ENCODE data around the gene RNF183.

Gene RNF183, protein sequence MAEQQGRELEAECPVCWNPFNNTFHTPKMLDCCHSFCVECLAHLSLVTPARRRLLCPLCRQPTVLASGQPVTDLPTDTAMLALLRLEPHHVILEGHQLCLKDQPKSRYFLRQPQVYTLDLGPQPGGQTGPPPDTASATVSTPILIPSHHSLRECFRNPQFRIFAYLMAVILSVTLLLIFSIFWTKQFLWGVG

GRCh38 chr9:113302792-113303418 is at the start of gene RNF183:
TSS of gene RNF183 (minus strand) at chr9:113303376. CDS start at chr9:113298184, 5,192 bp downstream.
- no peak for DNase-seq (ENCODE audit: low spot score)

DNA sequence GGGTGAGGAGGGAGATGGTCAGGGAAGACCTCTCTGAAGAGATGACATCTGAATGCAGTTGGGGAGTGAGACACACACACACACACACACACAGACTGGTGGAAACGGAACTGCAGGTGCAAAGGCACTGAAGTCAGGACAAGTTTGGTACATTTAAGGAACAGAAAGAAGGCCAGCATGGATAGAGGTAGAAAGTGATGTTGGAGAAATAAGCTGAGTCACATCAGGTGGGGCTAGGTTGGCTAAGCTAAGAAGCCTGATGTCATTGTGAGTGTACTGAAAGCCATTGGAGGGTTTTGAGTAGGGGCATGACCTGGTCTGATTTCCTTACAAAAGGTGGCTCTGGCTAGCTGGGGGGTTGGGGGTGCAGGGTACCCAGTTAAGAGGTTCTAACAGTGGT is 49.2 kb upstream of the RNF183 start:
- no peak for DNase-seq (ENCODE audit: low spot score)

DNA sequence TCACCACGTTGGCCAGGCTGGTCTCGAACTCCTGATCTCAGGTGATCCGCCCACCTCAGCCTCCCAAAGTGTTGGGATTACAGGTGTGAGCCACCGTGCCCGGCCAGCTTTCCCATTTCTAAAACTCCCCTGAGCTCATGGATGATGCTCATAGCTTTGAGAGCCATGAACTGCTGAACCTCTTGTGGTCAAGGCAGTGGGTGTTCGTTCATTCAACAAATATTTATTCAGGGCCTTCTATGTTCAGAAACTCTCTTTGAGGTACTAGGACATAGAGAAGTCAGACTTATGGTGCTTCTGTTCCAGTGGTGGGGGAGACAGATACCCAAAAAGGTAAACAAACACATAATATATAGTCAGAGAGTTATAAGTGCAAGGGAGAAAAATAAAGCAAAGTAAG is 48.8 kb upstream of the RNF183 start:
- no peak for DNase-seq (ENCODE audit: low spot score)

DNA sequence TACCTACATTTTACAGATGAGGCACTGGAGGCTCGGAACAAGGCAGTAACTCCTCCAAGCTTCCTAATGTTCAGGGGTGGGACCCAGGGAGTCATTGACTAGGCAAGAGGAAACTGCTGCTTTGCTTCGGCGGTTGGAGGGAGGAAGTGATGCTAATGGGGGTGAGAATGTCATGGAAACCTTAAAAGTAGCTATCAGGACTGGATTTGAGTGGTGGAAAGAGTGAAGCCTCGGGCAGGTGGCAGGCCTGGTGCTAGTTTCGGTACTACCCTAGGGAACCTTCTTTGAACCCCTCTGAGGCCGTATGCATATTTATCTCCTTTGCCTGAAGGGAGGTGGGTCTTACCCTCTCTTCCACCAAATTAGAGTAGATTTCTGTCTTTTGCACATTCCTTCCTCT is 47.8 kb upstream of the RNF183 start:
- no peak for DNase-seq (ENCODE audit: low spot score)

GRCh38 chr9:113350107-113350661 is 47.0 kb upstream of the RNF183 start:
- DNase-seq (ENCODE audit: low spot score): no peak

DNA sequence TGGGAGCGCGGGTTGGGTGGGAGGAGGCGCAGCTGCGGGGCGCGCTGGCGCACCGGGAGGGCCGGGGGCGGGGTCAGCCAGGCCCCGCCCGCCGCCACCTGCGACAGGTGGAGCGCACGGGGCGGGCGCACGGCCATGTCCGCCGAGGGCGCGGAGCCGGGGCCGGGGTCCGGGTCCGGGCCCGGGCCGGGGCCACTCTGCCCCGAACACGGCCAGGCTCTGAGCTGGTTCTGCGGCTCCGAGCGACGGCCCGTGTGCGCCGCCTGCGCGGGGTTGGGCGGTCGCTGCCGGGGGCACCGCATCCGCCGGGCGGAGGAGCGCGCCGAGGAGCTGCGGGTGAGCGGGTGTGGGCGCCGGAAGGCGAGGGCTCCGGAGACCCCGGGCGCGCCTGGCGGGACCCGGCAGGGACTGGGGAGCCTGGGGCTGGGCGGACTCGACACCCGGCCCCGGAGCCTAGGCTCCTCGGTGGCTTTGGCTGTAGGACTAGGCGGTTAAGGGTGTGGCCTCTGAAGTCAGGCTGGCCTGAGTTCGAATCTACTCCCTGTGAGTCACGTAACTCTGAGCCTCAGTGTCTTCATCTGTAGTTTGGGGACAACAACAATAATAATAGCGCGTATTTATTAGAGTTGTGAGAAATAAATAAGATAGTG is 46.4 kb upstream of the RNF183 start, which contains the start of gene BSPRY:
Gene BSPRY, plus strand, starts transcription at position 97 of the 650 bp plus-strand sequence. Its CDS starts 39 bp downstream, at position 136.
- no peak for DNase-seq (ENCODE audit: low spot score)

GRCh38 chr9:113349066-113349444 is 45.9 kb upstream of the RNF183 start:
- DNase-seq (ENCODE audit: low spot score): no peak

GRCh38 chr9:113348437-113348836 is 45.3 kb upstream of the RNF183 start:
- DNase-seq (ENCODE audit: low spot score): no peak

GRCh38 chr9:113345671-113346070 is 42.5 kb upstream of the RNF183 start:
- DNase-seq (ENCODE audit: low spot score): no peak

DNA sequence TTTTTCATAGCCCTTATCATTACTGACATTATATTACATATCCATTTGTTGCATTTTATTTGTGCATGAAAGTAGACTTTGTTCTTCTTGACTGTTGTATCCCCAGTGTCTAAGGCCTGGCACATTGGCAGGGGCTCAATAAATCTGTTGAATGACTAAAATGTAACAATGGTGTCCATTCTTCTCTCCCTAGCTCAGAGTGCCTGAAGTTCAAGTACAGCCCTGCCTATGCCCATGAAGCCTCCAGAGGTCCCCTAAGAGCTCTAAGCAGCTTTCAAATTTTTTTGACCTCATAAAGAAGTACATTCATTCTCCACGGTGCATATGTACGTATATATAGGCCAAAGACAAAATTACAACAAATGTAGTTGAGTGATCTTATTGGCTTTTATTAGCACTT is 42.0 kb upstream of the RNF183 start:
- DNase-seq (ENCODE audit: low spot score): peak; percentile 79

GRCh38 chr9:113343732-113344231 is 40.6 kb upstream of the RNF183 start:
- peak; percentile 95 for DNase-seq (ENCODE audit: low spot score)

GRCh38 chr9:113341712-113342410 is 38.7 kb upstream of the RNF183 start:
- no peak for DNase-seq (ENCODE audit: low spot score)

DNA sequence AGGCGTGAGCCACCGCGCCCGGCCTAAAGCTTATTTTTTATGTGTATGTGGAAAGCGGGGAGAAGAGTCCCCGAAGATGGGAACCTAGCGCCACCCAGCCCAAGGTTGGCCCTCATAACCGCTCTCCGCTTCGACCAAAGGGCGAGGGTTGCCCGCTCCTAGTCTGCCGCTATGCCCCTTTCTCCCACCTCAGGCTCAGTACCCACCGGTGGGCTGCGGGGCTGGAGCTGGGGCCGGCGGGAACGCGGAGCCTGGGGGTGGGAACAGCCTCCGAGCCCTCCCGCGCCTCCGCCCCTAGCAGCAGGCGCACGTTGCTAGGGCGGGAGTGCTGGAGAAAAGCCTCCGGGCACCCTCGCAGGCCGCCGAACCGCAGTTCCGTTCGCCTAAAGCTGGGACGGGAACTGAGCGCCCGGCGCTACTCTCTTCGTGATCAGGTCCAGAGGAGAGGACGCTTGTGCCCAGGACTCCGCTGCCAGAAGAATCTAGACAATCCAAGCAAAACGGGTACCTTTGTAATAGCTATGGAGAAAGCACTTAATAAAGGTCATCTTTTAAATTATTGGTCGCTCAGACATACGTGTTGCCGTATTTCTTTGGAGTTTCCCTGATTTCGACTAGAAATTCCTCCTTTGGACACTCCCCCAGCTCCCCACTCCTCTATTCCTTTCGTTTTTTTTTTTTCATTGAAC is 37.0 kb upstream of the RNF183 start, which contains the start of gene WDR31:
Gene WDR31, minus strand, starts transcription at position 265 of the 689 bp plus-strand sequence. CDS start 8,253 bp downstream, outside the sequence.
- DNase-seq (ENCODE audit: low spot score): peak; percentile 83

- DNase-seq (ENCODE audit: low spot score): no peak
Measured at GRCh38 chr9:113337714-113338113, 34.5 kb upstream of the RNF183 start.

DNA sequence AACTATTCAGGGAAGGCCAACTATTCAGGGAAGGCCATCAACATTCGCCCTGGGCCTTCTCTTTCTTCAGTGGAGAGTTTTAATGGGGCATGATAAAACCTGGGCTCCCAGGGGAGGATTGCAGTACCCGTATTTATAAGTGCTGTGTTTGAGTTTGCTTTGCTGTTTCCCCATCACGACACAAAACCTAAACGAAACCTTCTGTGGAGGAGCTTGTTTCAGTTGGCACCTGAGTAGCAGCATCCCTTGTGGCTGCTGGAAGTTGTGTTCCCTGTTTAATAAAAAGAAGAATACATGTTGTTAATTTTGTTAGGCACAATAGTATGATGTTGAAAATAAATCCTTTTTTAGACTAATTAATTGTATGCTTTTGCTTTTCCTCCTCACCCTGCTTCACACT is 28.6 kb upstream of the RNF183 start:
- DNase-seq (ENCODE audit: low spot score): no peak

- no peak for DNase-seq (ENCODE audit: low spot score)
Measured at GRCh38 chr9:113328045-113328782, 25.0 kb upstream of the RNF183 start.

DNA sequence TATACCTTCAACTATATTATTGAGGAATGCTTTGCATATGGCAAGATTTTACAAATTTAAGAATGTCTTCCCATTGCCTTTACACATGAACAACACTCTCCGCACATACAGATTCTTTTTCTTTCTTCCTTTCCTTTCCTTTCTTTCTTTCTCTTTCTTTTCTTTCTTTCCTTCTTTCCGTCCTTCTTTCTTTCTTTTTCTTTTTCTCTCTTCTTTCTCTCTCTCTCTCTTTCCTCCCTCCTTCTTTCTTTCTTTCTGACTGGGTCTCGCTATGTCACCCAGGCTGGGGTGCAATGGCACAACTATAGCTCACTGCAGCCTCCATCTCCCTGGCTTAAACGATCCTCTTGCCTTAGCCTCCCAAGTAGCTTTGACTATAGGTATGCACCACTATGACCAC is 23.1 kb upstream of the RNF183 start:
- no peak for DNase-seq (ENCODE audit: low spot score)

DNA sequence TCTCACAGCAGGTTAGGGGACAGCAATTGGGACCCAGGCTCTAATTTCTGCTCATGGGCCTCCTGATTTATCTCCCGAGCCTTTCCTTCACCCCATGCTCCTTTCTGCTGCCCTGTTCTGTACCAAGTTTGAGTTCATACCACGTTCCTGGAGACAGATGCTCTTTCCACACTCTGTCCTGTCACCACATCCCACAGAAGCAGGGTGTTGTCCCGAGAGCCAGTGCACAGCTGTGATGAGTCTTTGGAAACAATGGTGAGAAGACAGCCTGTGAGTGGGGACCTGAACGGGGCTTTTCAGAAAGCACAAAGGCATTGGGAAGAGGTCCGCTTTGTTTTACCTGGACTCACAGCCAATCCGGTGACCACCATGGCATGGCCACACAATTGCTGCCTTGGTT is 19.5 kb upstream of the RNF183 start:
- DNase-seq (ENCODE audit: low spot score): no peak

GRCh38 chr9:113320051-113320450 is 16.9 kb upstream of the RNF183 start:
- no peak for DNase-seq (ENCODE audit: low spot score)

DNA sequence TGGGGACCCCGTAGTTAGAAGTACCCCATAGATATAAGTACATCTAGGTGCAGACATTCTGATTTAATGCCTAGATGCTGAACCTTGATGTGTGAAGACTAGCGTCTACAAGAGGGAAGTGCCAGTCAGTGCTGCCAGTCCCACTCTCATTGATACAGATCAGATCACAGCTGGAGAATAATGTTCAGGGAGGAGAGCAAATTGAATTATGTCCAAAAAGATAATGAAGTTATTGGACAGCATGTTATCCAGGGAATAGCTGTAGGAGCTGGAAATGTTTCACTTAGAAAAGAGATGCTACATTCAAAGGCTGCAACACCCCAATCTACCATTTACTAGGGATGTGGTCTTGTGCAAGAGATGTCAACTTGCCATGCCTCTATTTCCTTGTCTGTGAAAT is 15.9 kb upstream of the RNF183 start:
- DNase-seq (ENCODE audit: low spot score): no peak

DNA sequence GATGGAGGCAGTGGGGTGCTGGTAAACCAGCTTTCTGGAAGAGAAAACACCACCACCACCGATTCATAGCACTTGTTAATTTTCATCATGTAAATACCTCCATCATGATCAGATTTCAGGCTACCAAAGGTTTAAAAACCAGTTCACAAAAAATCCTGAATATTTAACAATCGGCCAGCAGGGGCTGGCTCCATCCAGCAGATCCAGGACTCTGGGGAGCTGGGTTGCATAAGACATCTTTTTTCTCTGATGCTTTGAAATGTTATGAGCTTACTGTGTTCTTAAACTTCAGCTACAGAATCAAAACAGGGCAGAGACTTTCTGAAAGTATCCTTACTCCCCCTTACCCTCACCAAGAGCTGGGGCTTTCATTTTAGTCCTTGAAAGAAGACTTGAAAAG is 14.6 kb upstream of the RNF183 start:
- DNase-seq (ENCODE audit: low spot score): no peak
